Stomach (tissue), 9 donors: ENCODE data around the gene PRDX4. TPM values are rescaled to one million over a fixed set of nuclear protein-coding genes. Genes with fewer than 3 reads are reported as not detected.

Source experiments
- DNase-seq, 2 donors: peaks; one replicate each; pipeline versions ENCODE4 v3.0.0 to v3.0.0-alpha.2; 2013 to 2019
- H3K27ac ChIP-seq, 5 donors: fragments of 200-600 bp in 4 of 5; sonication (generic) in 4 of 5; one replicate each; pipeline ENCODE4 v1.5.1; 2013 to 2019; ENCODE audit warnings: mild to moderate bottlenecking in 1 of 5, moderate library complexity in 1 of 5
- H3K27me3 ChIP-seq, 3 donors: fragments of 200-600 bp; sonication (generic); one replicate each; pipeline ENCODE4 v1.5.1; 2017 to 2019; ENCODE audit warnings: mixed run types in 1 of 3
- H3K36me3 ChIP-seq, 4 donors: fragments of 200-600 bp; sonication (generic); 1 replicate in 3 of 4; 2 replicates in 1 of 4; pipeline ENCODE4 v1.5.1; 2016 to 2019
- H3K4me1 ChIP-seq, 4 donors: fragments of 200-600 bp; sonication (generic); one replicate each; pipeline ENCODE4 v1.5.1; 2016 to 2019
- H3K4me3 ChIP-seq, 4 donors: fragments of 200-600 bp; sonication (generic) in 3 of 4; one replicate each; pipeline ENCODE4 v1.5.1; 2016 to 2019; ENCODE audit warnings: mild to moderate bottlenecking in 1 of 4
- H3K9me3 ChIP-seq, 4 donors: fragments of 200-600 bp; sonication (generic); one replicate each; pipeline ENCODE4 v1.5.1; 2016 to 2019
- CTCF ChIP-seq, 7 experiments: fragments of 450-650 bp in 4 of 7; fragments of 200-600 bp in 3 of 7; sonication (generic) in 3 of 7; IDR thresholded peaks; one replicate each; pipeline ENCODE4 v1.5.1; 2016 to 2019; ENCODE audit warnings: antibody characterized with exemption in 7 of 7, control low read depth in 2 of 7, mild to moderate bottlenecking in 1 of 7
- EP300 ChIP-seq: sonication (generic); formaldehyde crosslinking; IDR thresholded peaks from one replicate; pipeline ENCODE4 v1.6.1; 2017; ENCODE audit warnings: antibody characterized with exemption
- POLR2A ChIP-seq, 4 donors: fragments of 450-650 bp; IDR thresholded peaks; one replicate each; pipeline ENCODE4 v1.6.1; 2016; ENCODE audit warnings: antibody characterized with exemption in 4 of 4, control low read depth in 2 of 4, mild to moderate bottlenecking in 1 of 4, moderate library complexity in 1 of 4
- POLR2AphosphoS5 ChIP-seq, 3 donors: sonication (generic); formaldehyde crosslinking; IDR thresholded peaks; one replicate each; pipeline ENCODE4 v1.6.1; 2016; ENCODE audit warnings: antibody characterized with exemption in 3 of 3
- WGBS, 5 donors: extraction: QIAGEN DNeasy Blood & Tissue Kit in 3 of 5; methylation state at CpG; one replicate each; pipeline versions ENCODE4 v1.1.5 to v1.1.7; 2013 to 2018; 5-methylcytosine and 5-hydroxymethylcytosine counted together
- intact Hi-C: fragments of 100-400 bp; cut with DNase I; formaldehyde crosslinking; loops from one replicate; pipeline ENCODE4 v1.15.1; 2023; ENCODE audit warnings: low total_unique reads
- polyA plus RNA-seq, 3 donors: library from polyadenylated mRNA; stranded (reverse); fragments of 200-250 nt; gene quantifications; one replicate each; pipeline ENCODE4 v1.2.3, GENCODE V29; 2013
- total RNA-seq, 5 donors: library from RNA; depleted of rRNA; stranded (reverse); fragments of >200 nt; gene quantifications; one replicate each; pipeline versions ENCODE4 v1.1.0 to v1.2.3, GENCODE V29; 2014 to 2016
- donor health status: healthy with polysubstance abuse.
- donor health status: Bipolar disorder and iron deficiency.
- donor health status: healthy.

PRDX4 gene
- total and polyA plus RNA-seq, 8 donors: 8.2 to 143 (median 77.7) TPM

DNA sequence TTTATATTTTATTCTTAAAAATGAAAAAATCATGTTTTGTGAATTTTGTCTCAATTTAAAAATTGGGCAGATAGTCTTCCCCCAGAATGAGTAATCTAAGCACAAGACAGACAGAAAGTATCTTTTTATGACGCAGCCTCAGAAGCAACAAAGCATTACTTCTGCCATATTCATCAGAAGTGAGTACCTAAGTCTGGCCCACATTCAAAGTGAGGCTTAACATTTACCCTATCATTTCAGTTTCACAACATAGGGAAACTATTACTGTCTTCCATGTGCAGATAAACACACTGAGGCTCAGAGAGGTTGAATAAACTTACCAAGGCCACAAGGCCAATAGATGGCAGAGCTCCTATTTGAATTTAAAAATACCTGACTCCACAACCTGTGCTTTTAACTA, 4.4 kb upstream of the PRDX4 start:
- Histone ChIP-seq H3K4me1 (peaks cover 0 to 5% (median 0%) of the 10 kb centered on the region in 4 donors), H3K9me3 (peaks cover 0 to 6% (median 2%) of the 10 kb centered on the region in 4 donors), H3K27me3 (peaks cover 0 to 5% (median 0%) of the 10 kb centered on the region in 3 donors), H3K4me3 (no peak overlapping the region), H3K27ac (no peak overlapping the region), H3K36me3 (no peaks in the 10 kb centered on the region)
- WGBS, 5 donors: 65 to 93% (median 71%) methylated on average over 1 of the region's 1 CpG
- no peak for DNase-seq
- TF ChIP-seq EP300 (no peak), POLR2AphosphoS5 (IDR thresholded peaks at IDR 0.05) (no peak), CTCF (IDR thresholded peaks at IDR 0.05) (no peak), POLR2A (IDR thresholded peaks at IDR 0.05) (no peak)
- intact Hi-C loops: no loop called here

DNA sequence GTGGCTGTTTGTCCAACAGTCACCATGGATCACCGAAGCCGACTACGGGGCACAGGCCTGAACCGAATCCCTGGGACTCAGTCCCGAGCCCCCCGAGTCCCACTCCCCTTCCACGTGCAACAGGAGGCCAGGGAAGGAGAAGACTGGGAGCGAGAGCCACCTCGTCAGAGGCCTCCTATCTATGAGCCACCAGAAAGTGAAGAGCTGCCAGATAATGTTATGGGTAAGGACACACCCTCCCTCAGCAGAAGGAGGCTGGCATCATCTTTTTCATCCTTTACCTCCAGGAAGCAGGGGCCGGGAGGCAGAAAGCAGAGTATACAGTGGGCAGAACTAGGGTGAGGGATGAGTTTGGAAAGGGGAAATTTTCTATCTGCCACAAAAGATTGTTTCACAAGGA, 2.8 kb upstream of the PRDX4 start:
- TF ChIP-seq POLR2A (IDR thresholded peaks at IDR 0.05) (no peak), EP300 (no peak), POLR2AphosphoS5 (IDR thresholded peaks at IDR 0.05) (no peak), CTCF (IDR thresholded peaks at IDR 0.05) (no peak)
- Histone ChIP-seq H3K36me3 (no peaks in the 10 kb centered on the region), H3K4me3 (no peak overlapping the region), H3K9me3 (peaks cover 0 to 6% (median 2%) of the 10 kb centered on the region in 4 donors), H3K27me3 (peaks cover 0 to 5% (median 0%) of the 10 kb centered on the region in 3 donors), H3K4me1 (peaks cover 0 to 16% (median 0%) of the 10 kb centered on the region in 4 donors), H3K27ac (no peak overlapping the region)
- WGBS, 5 donors: 87 to 98% (median 91%) methylated on average over 3 to 10 of the region's 10 CpGs
- DNase-seq: no peak
- intact Hi-C loops: no loop called here

- Histone ChIP-seq H3K27me3 (peaks cover 0 to 5% (median 0%) of the 10 kb centered on the region in 3 donors), H3K36me3 (no peaks in the 10 kb centered on the region), H3K4me3 (no peak overlapping the region), H3K4me1 (peaks cover 0 to 16% (median 0%) of the 10 kb centered on the region in 4 donors), H3K9me3 (peaks cover 0 to 6% (median 2%) of the 10 kb centered on the region in 4 donors), H3K27ac (no peak overlapping the region)
- no peak for DNase-seq
- intact Hi-C loops: no loop called here
- WGBS, 5 donors: 89 to 95% (median 91%) methylated on average over 8 to 16 of the region's 16 CpGs
- no peak for TF ChIP-seq CTCF (IDR thresholded peaks at IDR 0.05)
- no peak for TF ChIP-seq POLR2A (IDR thresholded peaks at IDR 0.05)
These were observed 1.0 kb upstream of the PRDX4 start for GRCh38 chrX:23666282-23666681.

GRCh38 chrX:23668335-23668734, 1.0 kb downstream of the PRDX4 start:
- Histone ChIP-seq H3K4me3 (peak overlapping the region; percentile 58 to 73 (median 66)), H3K36me3 (peaks cover 0 to 6% (median 2%) of the 10 kb centered on the region in 4 donors), H3K27me3 (peaks cover 0 to 5% (median 0%) of the 10 kb centered on the region in 3 donors), H3K27ac (peak overlapping the region in 2 of 5 donors; percentile 79 to 86), H3K9me3 (peaks cover 0 to 6% (median 2%) of the 10 kb centered on the region in 4 donors), H3K4me1 (peaks cover 0 to 16% (median 0%) of the 10 kb centered on the region in 4 donors)
- intact Hi-C loops: no loop called here
- WGBS, 5 donors: 0 to 29% (median 5%) methylated on average over 3 of the region's 3 CpGs
- DNase-seq: peak in 1 of 2 donors; percentile 12
- TF ChIP-seq POLR2A (IDR thresholded peaks at IDR 0.05) (no peak), POLR2AphosphoS5 (IDR thresholded peaks at IDR 0.05) (no peak), CTCF (IDR thresholded peaks at IDR 0.05) (no peak), EP300 (no peak)
